SK-N-SH (cell line): ENCODE data around the gene MAP3K4.

Source experiments
- CHD2 ChIP-seq: fragments of 150-350 bp; IDR thresholded peaks from 2 replicates; pipeline ENCODE4 v1.6.1; 2018; ENCODE audit warnings: low read length; ENCODE audit not compliant: partially characterized antibody
- EP300 ChIP-seq, 2 experiments: IDR thresholded peaks; 2 replicates each; pipeline versions ENCODE4 v1.4.0 to v1.6.1; 2012; ENCODE audit warnings: borderline replicate concordance in 1 of 2, low read depth in 1 of 2, low read length in 1 of 2
- FOXM1 ChIP-seq: IDR thresholded peaks from 2 replicates; pipeline ENCODE4 v1.4.0; 2012; ENCODE audit warnings: low read depth, mild to moderate bottlenecking
- GABPA ChIP-seq: IDR thresholded peaks from 2 replicates; pipeline ENCODE4 v1.4.0; 2012; ENCODE audit warnings: low read depth, mild to moderate bottlenecking
- GATA2 ChIP-seq: sonication (generic); formaldehyde crosslinking; IDR thresholded peaks from 2 replicates; pipeline ENCODE4 v1.5.0; 2020; ENCODE audit warnings: mild to moderate bottlenecking, missing genetic modification reagents
- JUND ChIP-seq: IDR thresholded peaks from 2 replicates; pipeline ENCODE4 v1.4.0; 2012
- POLR2AphosphoS5 ChIP-seq: IDR thresholded peaks from 2 replicates; pipeline ENCODE4 v1.6.1; 2012; ENCODE audit warnings: low read depth, low read length
- SIN3A ChIP-seq: IDR thresholded peaks from 2 replicates; pipeline ENCODE4 v1.6.1; 2012; ENCODE audit warnings: low read depth, mild to moderate bottlenecking, low read length, moderate library complexity, borderline replicate concordance
- YY1 ChIP-seq: IDR thresholded peaks from 2 replicates; pipeline ENCODE4 v1.4.0; 2012; ENCODE audit warnings: low read depth, mild to moderate bottlenecking
- TF ChIP-seq, protein P1 (sequence below): fragments of 200-600 bp; sonication (generic); IDR thresholded peaks from 2 replicates; pipeline ENCODE4 v1.6.1; 2017; ENCODE audit warnings: antibody characterized with exemption, mild to moderate bottlenecking, moderate library complexity
- TF ChIP-seq, protein P2 (sequence below): IDR thresholded peaks from 2 replicates; pipeline ENCODE4 v1.6.1; 2012; ENCODE audit warnings: mild to moderate bottlenecking, low read depth, low read length, moderate library complexity
- TF ChIP-seq, protein P3 (sequence below): IDR thresholded peaks from 2 replicates; pipeline ENCODE4 v1.4.0; 2012; ENCODE audit warnings: low read depth, borderline replicate concordance
- TF ChIP-seq, protein P4 (sequence below): IDR thresholded peaks from 2 replicates; pipeline ENCODE4 v1.4.0; 2012; ENCODE audit warnings: low read depth

DNA sequence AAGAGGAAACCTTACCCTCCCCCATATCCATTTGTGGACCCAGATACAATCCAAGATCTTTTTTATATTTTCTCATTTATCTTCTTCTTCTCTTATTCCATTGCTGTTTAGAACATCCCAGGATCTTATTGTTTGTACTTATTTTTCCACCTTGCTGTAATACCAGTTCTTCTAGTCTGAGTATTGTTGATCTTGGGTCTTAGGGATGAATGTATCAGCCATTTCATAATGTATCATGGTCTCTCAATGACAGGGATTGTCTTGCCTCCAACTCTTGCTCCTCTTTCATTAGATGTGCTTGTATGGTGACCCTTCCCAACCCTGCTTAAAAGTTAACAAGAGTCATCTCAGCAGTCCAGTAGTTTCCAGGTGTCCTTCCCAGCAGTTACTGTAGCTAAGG, 63.3 kb downstream of the MAP3K4 start:
- TF ChIP-seq, protein P1, sequence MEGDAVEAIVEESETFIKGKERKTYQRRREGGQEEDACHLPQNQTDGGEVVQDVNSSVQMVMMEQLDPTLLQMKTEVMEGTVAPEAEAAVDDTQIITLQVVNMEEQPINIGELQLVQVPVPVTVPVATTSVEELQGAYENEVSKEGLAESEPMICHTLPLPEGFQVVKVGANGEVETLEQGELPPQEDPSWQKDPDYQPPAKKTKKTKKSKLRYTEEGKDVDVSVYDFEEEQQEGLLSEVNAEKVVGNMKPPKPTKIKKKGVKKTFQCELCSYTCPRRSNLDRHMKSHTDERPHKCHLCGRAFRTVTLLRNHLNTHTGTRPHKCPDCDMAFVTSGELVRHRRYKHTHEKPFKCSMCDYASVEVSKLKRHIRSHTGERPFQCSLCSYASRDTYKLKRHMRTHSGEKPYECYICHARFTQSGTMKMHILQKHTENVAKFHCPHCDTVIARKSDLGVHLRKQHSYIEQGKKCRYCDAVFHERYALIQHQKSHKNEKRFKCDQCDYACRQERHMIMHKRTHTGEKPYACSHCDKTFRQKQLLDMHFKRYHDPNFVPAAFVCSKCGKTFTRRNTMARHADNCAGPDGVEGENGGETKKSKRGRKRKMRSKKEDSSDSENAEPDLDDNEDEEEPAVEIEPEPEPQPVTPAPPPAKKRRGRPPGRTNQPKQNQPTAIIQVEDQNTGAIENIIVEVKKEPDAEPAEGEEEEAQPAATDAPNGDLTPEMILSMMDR, result no peak
- TF ChIP-seq, protein P2, sequence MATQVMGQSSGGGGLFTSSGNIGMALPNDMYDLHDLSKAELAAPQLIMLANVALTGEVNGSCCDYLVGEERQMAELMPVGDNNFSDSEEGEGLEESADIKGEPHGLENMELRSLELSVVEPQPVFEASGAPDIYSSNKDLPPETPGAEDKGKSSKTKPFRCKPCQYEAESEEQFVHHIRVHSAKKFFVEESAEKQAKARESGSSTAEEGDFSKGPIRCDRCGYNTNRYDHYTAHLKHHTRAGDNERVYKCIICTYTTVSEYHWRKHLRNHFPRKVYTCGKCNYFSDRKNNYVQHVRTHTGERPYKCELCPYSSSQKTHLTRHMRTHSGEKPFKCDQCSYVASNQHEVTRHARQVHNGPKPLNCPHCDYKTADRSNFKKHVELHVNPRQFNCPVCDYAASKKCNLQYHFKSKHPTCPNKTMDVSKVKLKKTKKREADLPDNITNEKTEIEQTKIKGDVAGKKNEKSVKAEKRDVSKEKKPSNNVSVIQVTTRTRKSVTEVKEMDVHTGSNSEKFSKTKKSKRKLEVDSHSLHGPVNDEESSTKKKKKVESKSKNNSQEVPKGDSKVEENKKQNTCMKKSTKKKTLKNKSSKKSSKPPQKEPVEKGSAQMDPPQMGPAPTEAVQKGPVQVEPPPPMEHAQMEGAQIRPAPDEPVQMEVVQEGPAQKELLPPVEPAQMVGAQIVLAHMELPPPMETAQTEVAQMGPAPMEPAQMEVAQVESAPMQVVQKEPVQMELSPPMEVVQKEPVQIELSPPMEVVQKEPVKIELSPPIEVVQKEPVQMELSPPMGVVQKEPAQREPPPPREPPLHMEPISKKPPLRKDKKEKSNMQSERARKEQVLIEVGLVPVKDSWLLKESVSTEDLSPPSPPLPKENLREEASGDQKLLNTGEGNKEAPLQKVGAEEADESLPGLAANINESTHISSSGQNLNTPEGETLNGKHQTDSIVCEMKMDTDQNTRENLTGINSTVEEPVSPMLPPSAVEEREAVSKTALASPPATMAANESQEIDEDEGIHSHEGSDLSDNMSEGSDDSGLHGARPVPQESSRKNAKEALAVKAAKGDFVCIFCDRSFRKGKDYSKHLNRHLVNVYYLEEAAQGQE, result no peak
- TF ChIP-seq GABPA, result no peak
- no peak for TF ChIP-seq FOXM1
- TF ChIP-seq JUND, result no peak
- TF ChIP-seq GATA2, result no peak
- TF ChIP-seq POLR2AphosphoS5, result no peak
- TF ChIP-seq SIN3A, result no peak
- no peak for TF ChIP-seq CHD2
- no peak for TF ChIP-seq YY1
- no peak for TF ChIP-seq EP300 (IDR thresholded peaks at IDR 0.05; ENCODE audit: borderline replicate concordance in 1 of 2, low read depth in 1 of 2, low read length in 1 of 2)
- TF ChIP-seq, protein P3, sequence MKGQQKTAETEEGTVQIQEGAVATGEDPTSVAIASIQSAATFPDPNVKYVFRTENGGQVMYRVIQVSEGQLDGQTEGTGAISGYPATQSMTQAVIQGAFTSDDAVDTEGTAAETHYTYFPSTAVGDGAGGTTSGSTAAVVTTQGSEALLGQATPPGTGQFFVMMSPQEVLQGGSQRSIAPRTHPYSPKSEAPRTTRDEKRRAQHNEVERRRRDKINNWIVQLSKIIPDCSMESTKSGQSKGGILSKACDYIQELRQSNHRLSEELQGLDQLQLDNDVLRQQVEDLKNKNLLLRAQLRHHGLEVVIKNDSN, result no peak
- TF ChIP-seq, protein P4, sequence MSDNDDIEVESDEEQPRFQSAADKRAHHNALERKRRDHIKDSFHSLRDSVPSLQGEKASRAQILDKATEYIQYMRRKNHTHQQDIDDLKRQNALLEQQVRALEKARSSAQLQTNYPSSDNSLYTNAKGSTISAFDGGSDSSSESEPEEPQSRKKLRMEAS, result no peak
